NCI-H774 (cell line): ENCODE results near the gene PCA3.

Experiments used
- DNase-seq: peaks from one replicate; lab custom pipeline; 2025; lab: John Stamatoyannopoulos, UW

Gene PCA3

DNA sequence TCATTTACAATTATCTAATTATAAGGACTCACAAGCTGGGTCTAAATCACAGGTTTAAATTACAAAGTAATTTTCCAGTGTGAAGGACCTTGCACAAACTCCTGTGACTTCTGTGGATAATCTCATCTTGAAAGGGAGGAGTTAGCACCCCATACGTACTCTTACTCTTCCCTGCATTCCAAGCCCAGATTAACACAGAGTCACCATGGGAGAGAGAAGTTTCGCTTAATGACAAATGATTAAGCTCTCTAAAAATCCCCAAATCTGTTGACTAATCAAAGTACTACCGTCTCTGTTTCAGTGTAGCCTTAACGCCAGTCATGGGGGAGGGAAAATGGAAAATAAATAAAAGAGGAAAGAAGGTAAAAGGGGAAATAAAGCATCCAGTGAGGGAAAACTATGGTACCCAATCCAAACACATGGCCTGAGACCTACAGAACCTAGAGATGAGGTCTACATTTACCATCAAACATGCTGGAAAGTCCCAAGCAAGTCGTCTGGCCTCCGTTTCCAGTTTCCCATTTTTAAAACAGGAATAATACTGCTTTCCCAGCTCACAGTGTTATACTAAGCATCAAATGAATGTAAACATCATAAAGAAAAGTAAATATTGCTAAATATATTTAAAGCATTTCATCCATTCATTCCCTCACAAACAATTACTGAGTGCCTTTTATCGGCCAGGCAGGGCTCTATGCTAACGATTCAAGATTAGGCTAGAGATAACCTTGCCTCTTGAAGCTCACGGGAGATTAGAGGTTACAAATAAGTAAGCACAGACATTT is 63.2 kb downstream of the PCA3 start:
- no peak for DNase-seq

DNA sequence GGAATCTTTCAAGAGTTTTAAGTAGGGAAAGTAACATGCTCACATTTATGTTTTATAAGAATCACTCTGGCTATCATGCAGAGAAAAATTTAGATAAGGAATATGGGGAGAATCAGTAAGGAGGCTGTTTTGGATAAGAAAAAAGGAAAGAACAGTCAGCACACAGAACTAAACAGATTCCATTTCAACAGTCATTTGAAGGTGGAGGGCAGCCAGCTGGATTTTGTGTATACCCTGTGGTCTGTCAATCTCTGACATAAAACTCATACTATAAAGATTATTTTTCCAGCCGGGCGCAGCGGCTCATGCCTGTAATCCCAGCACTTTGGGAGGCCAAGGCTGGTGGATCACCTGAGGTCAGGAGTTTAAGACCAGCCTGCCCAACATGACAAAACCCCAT is 64.2 kb downstream of the PCA3 start:
- DNase-seq, result no peak

DNA sequence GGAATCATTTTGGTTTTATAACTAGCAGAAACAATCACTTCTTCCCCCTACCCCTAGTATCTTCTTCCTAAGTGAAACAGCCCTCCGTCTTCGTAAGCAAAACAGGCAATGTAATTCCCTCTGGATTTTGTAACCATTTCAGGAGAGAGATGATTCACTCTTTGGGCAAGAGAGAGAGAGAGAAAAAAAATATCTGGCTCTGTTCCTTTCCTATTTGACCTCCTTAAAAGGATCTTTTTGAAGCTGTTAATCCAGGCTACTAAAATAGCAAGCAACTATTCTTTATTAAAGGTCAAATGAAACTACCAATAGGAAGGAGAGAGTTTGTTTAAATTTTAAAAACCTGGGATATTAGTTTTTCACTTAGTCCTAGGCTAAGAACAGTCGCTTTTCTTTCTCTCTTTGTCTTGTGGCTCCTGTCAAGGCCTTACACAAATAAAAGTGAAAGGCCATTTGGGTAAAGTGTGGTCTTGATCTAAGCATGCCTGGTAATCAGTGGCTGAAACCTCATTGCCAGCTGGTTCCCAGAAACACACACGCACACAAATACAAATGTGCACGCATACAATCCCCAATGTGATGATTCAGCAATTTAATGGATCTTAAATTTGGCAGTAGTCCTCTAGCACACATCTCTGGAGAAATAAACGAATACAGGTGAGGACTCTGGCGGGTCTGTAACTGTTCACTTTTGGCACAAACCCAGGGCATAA is 71.5 kb downstream of the PCA3 start:
- peak; percentile 44 for DNase-seq
